COLO668 (cell line): ENCODE results near the gene DEFB123.
A peak's percentile ranks its signal among the peaks of the same experiment; 100 is the strongest.

Source experiments
- DNase-seq: peaks from one replicate; lab custom pipeline; 2025; ENCODE audit not compliant: unreplicated experiment; lab: John Stamatoyannopoulos, UW

DEFB123 gene

DNA sequence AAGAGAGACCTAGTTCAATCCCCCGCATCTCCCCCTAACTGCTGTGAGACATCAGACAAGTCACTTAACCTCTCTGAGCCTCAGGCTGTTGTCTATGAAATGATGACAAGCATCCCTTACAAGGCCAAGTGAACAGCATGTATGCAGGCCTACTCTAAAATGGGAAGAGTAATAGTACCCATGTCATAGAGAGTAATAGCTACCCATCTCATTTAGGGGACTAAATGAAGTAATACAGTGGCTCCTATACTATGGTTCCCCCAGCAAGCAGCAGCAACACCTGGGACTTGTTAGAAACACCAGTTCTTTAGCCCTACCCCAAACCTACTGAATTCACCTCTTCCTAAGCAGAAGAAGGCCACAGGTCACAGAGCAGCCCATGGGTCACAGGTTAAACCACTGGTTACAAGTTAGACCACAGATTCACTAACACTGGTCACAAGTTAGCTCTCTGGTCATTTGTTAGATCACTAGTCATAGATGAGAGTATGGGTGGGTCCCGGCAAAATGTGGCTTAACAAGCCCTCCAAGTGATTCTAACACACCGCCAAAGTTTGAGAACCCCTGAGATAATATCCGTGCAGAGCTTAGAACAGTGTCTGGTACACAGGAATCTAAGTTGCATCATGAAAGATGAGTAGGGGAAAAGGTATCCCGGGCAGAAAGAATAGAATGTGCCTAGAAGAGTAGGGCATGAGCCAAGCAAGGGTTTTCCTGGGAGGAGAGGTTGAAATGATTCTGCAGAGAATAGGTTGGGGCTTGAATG lies 33.1 kb downstream of the DEFB123 start:
- no peak for DNase-seq

- DNase-seq, result no peak
These were observed 33.6 kb downstream of the DEFB123 start for GRCh38 chr20:31474097-31474436.

GRCh38 chr20:31474758-31475427 lies 34.5 kb downstream of the DEFB123 start, which contains the start of the genes DEFB124 and REM1:
DEFB124 (minus strand) TSS chr20:31475127; CDS start chr20:31473013, 2,114 bp downstream.
REM1 (plus strand) TSS chr20:31475288; CDS start chr20:31476446, 1,158 bp downstream.
- DNase-seq, result no peak

DNA sequence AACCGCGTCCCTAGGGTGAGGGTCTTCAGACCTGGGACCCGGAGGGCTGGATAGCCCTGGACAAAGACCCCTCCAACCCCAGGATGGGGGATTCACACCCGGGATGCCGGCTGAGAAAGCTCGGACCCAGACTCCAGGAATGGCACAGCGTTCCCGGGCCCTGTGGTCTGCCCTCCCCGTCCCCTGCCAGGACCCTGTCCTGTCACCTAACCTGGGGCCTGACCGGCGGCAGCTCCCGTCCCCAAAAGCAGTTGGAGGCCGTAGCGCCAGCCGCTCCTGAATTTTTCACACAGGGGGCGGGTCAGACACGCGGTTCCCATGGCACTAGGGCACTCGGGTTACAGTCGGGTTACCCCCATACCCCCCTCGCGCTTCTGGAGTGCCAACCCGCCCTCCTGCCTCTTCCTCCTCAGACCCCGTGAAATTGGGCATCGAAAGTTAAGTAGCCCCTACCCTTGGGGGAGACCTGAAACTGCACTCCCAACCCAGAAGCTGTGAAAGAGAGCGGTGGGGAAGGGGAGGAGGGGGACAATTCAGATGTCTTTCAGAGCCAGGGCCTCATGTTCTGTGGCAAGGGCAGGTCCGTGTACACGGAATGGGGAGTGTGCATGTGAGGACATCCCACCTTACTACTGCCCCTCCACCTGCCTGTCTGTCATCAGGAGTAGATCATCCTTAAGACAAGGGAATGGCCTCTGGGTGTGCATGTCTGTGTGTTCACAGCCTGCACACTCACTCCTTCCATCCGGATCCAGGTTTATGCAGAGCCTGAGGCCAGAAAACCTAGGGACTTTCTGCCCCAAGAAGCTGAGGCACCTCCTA lies 35.3 kb downstream of the DEFB123 start:
- no peak for DNase-seq

DNA sequence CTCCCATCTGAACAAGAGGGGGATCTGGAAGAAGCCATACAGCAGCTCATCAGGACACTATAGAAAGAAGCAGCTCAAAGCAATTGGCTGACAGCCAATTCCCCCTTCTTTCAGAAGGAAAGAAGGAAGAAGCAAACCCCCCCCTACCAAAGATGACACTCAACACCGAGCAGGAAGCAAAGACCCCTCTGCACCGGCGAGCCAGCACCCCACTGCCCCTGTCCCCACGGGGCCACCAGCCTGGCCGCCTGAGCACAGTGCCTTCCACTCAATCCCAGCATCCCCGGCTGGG lies 35.8 kb downstream of the DEFB123 start:
- no peak for DNase-seq

- no peak for DNase-seq
These were observed 36.3 kb downstream of the DEFB123 start for GRCh38 chr20:31476643-31477215.

- DNase-seq, result no peak
These were observed 43.6 kb downstream of the DEFB123 start for GRCh38 chr20:31484001-31484400.

DNA sequence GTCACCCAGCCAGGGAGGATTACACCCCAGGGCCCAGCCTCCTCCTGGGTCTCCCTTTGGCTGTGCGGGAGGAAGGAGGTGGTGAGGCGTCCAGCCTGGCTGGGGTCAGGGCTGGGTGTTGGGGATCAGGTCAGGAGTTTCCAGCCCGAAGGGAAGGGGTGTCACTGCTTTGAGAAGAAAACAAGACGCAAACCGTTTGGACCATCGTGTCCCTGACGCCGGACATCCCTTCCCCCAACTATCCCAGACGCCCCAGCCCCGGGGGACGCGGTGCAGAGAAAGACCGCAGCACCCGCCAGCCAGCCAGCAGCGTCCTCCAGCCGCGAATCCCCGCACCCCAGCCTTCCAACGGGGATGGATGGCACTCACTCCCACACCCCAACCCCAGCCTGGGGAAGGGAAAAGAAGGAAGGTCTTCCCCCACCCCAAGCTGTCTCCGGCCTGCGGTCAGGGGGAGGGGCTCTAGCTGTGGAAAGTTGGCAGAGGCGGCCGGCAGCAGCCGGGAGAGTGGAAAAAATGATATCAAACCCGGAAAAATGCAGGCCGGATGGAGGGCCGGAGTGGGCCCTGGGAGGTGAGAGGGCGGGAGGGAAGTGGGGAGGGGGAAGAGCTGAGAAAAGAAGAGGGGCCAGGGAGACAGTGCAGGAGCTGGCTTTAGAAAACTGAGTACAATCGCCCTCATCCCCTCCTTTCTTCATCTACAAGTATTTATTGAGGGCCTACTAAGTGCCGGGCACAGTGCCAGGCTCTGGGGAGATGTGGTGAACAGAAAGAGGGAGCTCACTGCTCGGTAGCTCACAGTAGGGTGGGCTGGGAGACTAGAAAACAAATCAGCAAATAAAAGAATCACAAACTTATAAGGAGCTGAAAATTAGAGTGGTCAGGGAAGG lies 45.3 kb downstream of the DEFB123 start:
- no peak for DNase-seq

DNA sequence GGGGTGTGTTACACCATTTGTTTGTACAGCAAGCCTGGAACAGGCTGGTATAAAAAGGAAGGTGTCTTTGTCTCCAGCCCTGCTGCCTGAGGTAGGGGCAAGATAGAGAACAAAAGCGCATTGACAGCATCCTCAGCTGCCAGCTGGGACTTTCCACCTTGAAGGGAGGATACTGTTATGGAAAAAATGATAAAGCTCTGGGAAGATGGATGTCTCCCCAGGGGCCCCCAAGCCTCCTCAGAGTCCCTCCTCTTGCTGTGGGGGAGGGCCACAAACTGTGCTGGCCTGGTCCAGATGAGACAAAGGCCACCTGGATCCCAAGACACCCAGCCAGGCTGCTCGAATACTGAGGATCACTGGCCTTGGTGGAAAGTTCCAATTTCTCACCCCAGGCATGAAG lies 47.7 kb downstream of the DEFB123 start:
- DNase-seq, result no peak

DNA sequence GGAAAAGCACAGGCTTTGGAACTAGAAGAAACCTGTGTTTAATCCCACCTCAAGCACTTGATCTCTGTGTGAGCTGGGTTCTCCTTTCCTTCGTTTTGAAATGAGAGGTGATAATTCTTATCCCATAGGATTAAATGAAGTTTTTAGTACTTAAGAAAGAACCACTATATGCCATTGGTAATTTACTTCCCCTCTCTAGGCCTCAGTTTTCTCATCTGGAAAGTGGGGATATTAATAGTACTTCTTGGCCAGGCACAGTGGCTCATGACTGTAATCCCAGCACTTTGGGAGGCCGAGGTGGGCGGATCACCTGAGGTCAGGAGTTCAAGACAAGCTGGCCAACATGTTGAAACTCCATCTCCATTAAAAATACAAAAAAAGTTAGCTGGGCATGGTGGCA lies 48.7 kb downstream of the DEFB123 start:
- no peak for DNase-seq

DNA sequence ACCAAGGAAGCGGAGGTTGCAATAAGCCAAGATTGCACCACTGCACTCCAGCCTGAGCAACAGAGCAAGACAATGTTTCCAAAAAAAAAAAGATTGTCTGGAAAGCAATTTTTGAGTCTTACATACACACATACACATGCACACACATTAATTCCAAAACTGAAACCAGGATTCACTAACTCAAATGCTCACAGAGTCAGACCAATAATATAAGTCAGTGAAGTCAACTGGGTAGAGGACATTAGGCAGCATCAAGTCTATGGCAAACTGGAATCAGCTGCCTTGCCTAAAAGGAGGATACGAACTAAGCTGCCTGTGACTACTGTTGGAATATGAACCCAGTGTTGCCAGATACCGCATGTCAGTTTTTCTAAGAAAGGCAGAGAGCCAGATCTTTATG lies 50.3 kb downstream of the DEFB123 start:
- DNase-seq, result no peak

- DNase-seq, result peak; percentile 27
These were observed 53.7 kb downstream of the DEFB123 start for GRCh38 chr20:31494131-31494530.

- no peak for DNase-seq
These were observed 56.4 kb downstream of the DEFB123 start for GRCh38 chr20:31496761-31497295.

- DNase-seq, result no peak
These were observed 57.6 kb downstream of the DEFB123 start for GRCh38 chr20:31497838-31498540.
